ENCODE measurements around the gene SESN1.
A peak's percentile ranks its signal among the peaks of the same experiment; 100 is the strongest.
"Not testable (repeated sequence)": the region's sequence is repeated elsewhere in the genome, so short reads cannot be mapped to it uniquely, and the experiment has no call there.

The SESN1 gene

GRCh38 chr6:109095036-109095834, 589 bp upstream of the SESN1 start, which contains the start of gene CEP57L1:
TSS of gene CEP57L1 (plus strand) at chr6:109095507. CDS start at chr6:109145222, 49,715 bp downstream.
- Histone ChIP-seq H3K27me3 (ENCODE audit: control insufficient read depth, insufficient read depth, low read length) (no peaks in the 10 kb centered on the region), H3K36me3 (ENCODE audit: control insufficient read depth, insufficient read depth, low read length) (no peaks in the 10 kb centered on the region), H3K9ac (ENCODE audit: low read depth, low read length) (peak within 1 kb of the TSS; percentile 83), H3K27ac (ENCODE audit: low read depth, low read length) (peak within 1 kb of the TSS; percentile 94), H3K4me1 (ENCODE audit: control insufficient read depth, insufficient read depth, low read length) (peaks cover 15% of the 10 kb centered on the region), H3K4me3 (ENCODE audit: low read depth, low read length) (peak within 1 kb of the TSS; percentile 82), H3K9me3 (ENCODE audit: control insufficient read depth, insufficient read depth, low read length) (no peaks in the 10 kb centered on the region)

DNA sequence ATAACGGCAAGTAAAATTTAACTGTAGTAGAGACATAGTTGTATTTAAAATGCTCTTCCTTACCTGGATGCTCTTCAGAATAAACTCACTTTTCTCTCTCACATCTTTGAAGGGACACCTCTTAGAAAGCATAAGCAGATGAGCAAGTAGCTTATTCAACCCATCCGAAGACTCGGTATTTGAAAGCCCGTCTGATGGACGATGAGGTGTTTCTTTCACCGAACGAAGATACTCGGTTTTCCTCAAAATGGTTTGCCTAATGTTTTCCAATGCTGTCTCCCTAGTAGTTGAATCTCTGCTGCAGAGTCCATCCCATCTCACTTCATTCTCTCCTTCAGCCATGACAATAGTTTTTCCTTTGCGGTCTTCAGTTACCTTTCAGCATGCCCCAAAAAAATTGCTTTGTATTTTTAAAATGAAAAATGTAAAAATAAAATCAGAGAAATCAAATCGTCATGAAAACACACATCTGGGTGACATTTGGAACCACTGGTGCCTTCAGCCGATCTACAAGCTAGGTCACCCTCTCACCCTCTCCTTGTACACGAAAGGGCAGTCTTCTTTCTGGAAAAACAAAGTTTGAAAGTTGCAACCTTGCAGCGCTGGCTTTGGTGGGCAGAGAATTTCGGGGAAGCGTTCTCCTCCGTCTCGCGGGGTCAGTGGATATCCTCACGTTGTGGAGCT, 772 bp downstream of the SESN1 start:
- Histone ChIP-seq H3K4me1 (ENCODE audit: control insufficient read depth, insufficient read depth, low read length) (peaks cover 19% of the 10 kb centered on the region), H3K9ac (ENCODE audit: low read depth, low read length) (peak overlapping the region; percentile 22; the same call in 1 of the 2 replicates), H3K9me3 (ENCODE audit: control insufficient read depth, insufficient read depth, low read length) (no peaks in the 10 kb centered on the region), H3K27me3 (ENCODE audit: control insufficient read depth, insufficient read depth, low read length) (no peaks in the 10 kb centered on the region), H3K27ac (ENCODE audit: low read depth, low read length) (peak overlapping the region; percentile 94), H3K36me3 (ENCODE audit: control insufficient read depth, insufficient read depth, low read length) (no peaks in the 10 kb centered on the region), H3K4me3 (ENCODE audit: low read depth, low read length) (peak overlapping the region; percentile 82)

- peaks cover 21% of the 10 kb centered on the region for H3K4me1 ChIP-seq (ENCODE audit: control insufficient read depth, insufficient read depth, low read length)
- H3K9me3 ChIP-seq (ENCODE audit: control insufficient read depth, insufficient read depth, low read length): no peaks in the 10 kb centered on the region
- H3K36me3 ChIP-seq (ENCODE audit: control insufficient read depth, insufficient read depth, low read length): no peaks in the 10 kb centered on the region
- H3K27me3 ChIP-seq (ENCODE audit: control insufficient read depth, insufficient read depth, low read length): no peaks in the 10 kb centered on the region
- H3K27ac ChIP-seq (ENCODE audit: low read depth, low read length): no peak overlapping the region
- H3K4me3 ChIP-seq (ENCODE audit: low read depth, low read length): peak overlapping the region; percentile 82; the same call in 1 of the 2 replicates
- H3K9ac ChIP-seq (ENCODE audit: low read depth, low read length): no peak overlapping the region
Observed at GRCh38 chr6:109092074-109092473, 2.6 kb downstream of the SESN1 start.

GRCh38 chr6:109091314-109092024, 3.2 kb downstream of the SESN1 start:
- peaks cover 21% of the 10 kb centered on the region for H3K4me1 ChIP-seq (ENCODE audit: control insufficient read depth, insufficient read depth, low read length)
- H3K36me3 ChIP-seq (ENCODE audit: control insufficient read depth, insufficient read depth, low read length): no peaks in the 10 kb centered on the region
- no peaks in the 10 kb centered on the region for H3K27me3 ChIP-seq (ENCODE audit: control insufficient read depth, insufficient read depth, low read length)
- H3K27ac ChIP-seq (ENCODE audit: low read depth, low read length): no peak overlapping the region
- H3K9me3 ChIP-seq (ENCODE audit: control insufficient read depth, insufficient read depth, low read length): no peaks in the 10 kb centered on the region
- H3K9ac ChIP-seq (ENCODE audit: low read depth, low read length): no peak overlapping the region
- no peak overlapping the region for H3K4me3 ChIP-seq (ENCODE audit: low read depth, low read length)

GRCh38 chr6:109088995-109089394, 5.7 kb downstream of the SESN1 start:
- Histone ChIP-seq H3K27ac (ENCODE audit: low read depth, low read length) (no peak overlapping the region), H3K4me1 (ENCODE audit: control insufficient read depth, insufficient read depth, low read length) (0 out of 2 replicates have a peak, but pooled peaks cover 14% of the 10 kb centered on the region), H3K9me3 (ENCODE audit: control insufficient read depth, insufficient read depth, low read length) (no peaks in the 10 kb centered on the region), H3K9ac (ENCODE audit: low read depth, low read length) (no peak overlapping the region), H3K4me3 (ENCODE audit: low read depth, low read length) (no peak overlapping the region), H3K36me3 (ENCODE audit: control insufficient read depth, insufficient read depth, low read length) (no peaks in the 10 kb centered on the region), H3K27me3 (ENCODE audit: control insufficient read depth, insufficient read depth, low read length) (no peaks in the 10 kb centered on the region)

- Histone ChIP-seq H3K4me1 (ENCODE audit: control insufficient read depth, insufficient read depth, low read length) (0 out of 2 replicates have a peak, but pooled peaks cover 7% of the 10 kb centered on the region), H3K36me3 (ENCODE audit: control insufficient read depth, insufficient read depth, low read length) (no peaks in the 10 kb centered on the region), H3K9ac (ENCODE audit: low read depth, low read length) (no peak overlapping the region), H3K27me3 (ENCODE audit: control insufficient read depth, insufficient read depth, low read length) (no peaks in the 10 kb centered on the region), H3K9me3 (ENCODE audit: control insufficient read depth, insufficient read depth, low read length) (no peaks in the 10 kb centered on the region), H3K4me3 (ENCODE audit: low read depth, low read length) (no peak overlapping the region), H3K27ac (ENCODE audit: low read depth, low read length) (no peak overlapping the region)
Observed at GRCh38 chr6:109087661-109088264, 6.9 kb downstream of the SESN1 start.

DNA sequence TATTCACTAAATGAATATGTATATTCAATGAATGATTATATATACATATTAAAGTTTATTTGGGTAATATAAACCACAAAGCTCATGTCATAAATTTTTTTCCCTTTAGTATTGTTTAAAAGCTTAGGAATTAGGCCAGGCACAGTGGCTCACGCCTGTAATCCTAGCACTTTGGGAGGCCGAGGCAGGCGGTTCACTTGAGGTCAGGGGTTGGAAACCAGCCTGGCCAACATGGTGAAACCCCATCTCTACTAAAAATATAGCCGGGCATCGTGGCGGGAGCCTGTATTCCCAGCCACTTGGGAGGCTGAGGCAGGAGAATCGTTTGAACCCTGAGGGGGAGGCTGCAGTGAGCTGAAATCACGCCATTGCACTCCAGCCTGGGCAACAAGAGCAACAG, 10.5 kb downstream of the SESN1 start:
- H3K27me3 ChIP-seq (ENCODE audit: control insufficient read depth, insufficient read depth, low read length); H3K4me3 ChIP-seq (ENCODE audit: low read depth, low read length); H3K36me3 ChIP-seq (ENCODE audit: control insufficient read depth, insufficient read depth, low read length); H3K27ac ChIP-seq (ENCODE audit: low read depth, low read length); H3K9ac ChIP-seq (ENCODE audit: low read depth, low read length); H3K4me1 ChIP-seq (ENCODE audit: control insufficient read depth, insufficient read depth, low read length); H3K9me3 ChIP-seq (ENCODE audit: control insufficient read depth, insufficient read depth, low read length): not testable (repeated sequence)

- Histone ChIP-seq H3K27ac (ENCODE audit: low read depth, low read length) (no peak overlapping the region), H3K9ac (ENCODE audit: low read depth, low read length) (no peak overlapping the region), H3K36me3 (ENCODE audit: control insufficient read depth, insufficient read depth, low read length) (no peaks in the 10 kb centered on the region), H3K4me1 (ENCODE audit: control insufficient read depth, insufficient read depth, low read length) (0 out of 2 replicates have a peak, but pooled peaks cover 4% of the 10 kb centered on the region), H3K9me3 (ENCODE audit: control insufficient read depth, insufficient read depth, low read length) (no peaks in the 10 kb centered on the region), H3K4me3 (ENCODE audit: low read depth, low read length) (no peak overlapping the region), H3K27me3 (ENCODE audit: control insufficient read depth, insufficient read depth, low read length) (no peaks in the 10 kb centered on the region)
Observed at GRCh38 chr6:109083657-109084056, 11.0 kb downstream of the SESN1 start.

GRCh38 chr6:109082188-109082577, 12.5 kb downstream of the SESN1 start:
- Histone ChIP-seq H3K27ac (ENCODE audit: low read depth, low read length) (no peak overlapping the region), H3K9me3 (ENCODE audit: control insufficient read depth, insufficient read depth, low read length) (no peaks in the 10 kb centered on the region), H3K36me3 (ENCODE audit: control insufficient read depth, insufficient read depth, low read length) (no peaks in the 10 kb centered on the region), H3K9ac (ENCODE audit: low read depth, low read length) (no peak overlapping the region), H3K27me3 (ENCODE audit: control insufficient read depth, insufficient read depth, low read length) (no peaks in the 10 kb centered on the region), H3K4me1 (ENCODE audit: control insufficient read depth, insufficient read depth, low read length) (0 out of 2 replicates have a peak, but pooled peaks cover 4% of the 10 kb centered on the region), H3K4me3 (ENCODE audit: low read depth, low read length) (no peak overlapping the region)

DNA sequence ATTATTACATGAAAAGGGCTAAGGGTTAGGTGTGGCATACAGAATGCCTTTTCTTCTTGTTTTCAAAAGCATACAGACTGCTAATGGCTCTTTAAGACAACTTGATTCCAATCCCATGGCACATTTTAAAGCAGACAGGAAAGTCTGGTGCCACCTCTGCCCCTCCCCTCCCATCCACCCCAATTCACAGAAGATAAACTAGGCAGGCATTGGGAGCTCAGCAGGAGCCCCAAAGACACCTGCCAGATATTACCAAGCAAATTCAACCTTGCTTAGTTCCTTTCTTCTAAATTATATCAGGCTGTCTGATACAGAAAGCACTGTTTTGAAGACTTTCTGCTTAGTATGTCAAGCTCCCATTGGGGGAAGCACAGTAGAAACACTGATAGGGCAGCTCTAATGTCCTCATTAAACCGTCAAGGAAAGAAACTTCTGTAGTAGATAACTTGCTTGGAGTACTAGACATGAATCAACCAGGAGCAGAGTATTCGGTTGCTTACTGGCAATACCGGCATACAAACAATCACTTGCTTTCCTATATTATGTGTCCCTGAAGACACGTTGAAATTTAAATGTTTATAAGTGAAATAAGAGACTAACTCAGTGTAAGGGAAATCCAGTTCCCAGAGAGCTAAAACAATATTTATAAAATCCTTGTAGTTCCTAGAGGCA, 13.0 kb downstream of the SESN1 start:
- Histone ChIP-seq H3K9me3 (ENCODE audit: control insufficient read depth, insufficient read depth, low read length) (no peaks in the 10 kb centered on the region), H3K27ac (ENCODE audit: low read depth, low read length) (no peak overlapping the region), H3K9ac (ENCODE audit: low read depth, low read length) (no peak overlapping the region), H3K4me1 (ENCODE audit: control insufficient read depth, insufficient read depth, low read length) (0 out of 2 replicates have a peak, but pooled peaks cover 4% of the 10 kb centered on the region), H3K4me3 (ENCODE audit: low read depth, low read length) (no peak overlapping the region), H3K36me3 (ENCODE audit: control insufficient read depth, insufficient read depth, low read length) (no peaks in the 10 kb centered on the region), H3K27me3 (ENCODE audit: control insufficient read depth, insufficient read depth, low read length) (no peaks in the 10 kb centered on the region)
